ENCODE results near the gene VPS33A.
"Not testable (repeated sequence)": the region's sequence is repeated elsewhere in the genome, so short reads cannot be mapped to it uniquely, and the experiment has no call there.

Gene VPS33A

GRCh38 chr12:122266230-122266901 lies at the start of gene VPS33A:
VPS33A (minus strand) TSS chr12:122266494; CDS start chr12:122266408, 86 bp downstream.
- peak; percentile 94 to 96 for DNase-seq

DNA sequence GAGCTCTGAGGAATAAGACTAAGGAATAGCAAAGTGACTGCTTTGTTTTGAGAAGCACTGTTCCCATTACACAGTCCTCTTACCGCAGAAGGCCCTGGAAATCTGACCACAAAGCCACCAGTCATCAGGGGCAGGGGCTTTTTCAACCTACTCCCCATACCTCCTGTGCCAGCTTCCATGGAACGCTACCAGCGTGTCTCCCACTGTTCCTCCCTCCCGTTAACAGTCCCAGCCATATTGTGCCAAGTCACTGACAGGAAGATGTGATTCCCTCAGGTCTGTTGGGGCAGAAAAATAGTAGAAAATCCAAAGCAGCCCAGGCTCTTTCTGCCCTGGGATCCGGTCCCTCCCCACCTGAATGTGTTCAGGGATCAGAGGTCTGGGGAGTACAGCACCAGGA lies 46.6 kb upstream of the VPS33A start:
- DNase-seq = no peak

GRCh38 chr12:122311696-122312095 lies 45.4 kb upstream of the VPS33A start:
- DNase-seq = no peak

GRCh38 chr12:122310626-122311333 lies 44.5 kb upstream of the VPS33A start:
- no peak for DNase-seq

DNA sequence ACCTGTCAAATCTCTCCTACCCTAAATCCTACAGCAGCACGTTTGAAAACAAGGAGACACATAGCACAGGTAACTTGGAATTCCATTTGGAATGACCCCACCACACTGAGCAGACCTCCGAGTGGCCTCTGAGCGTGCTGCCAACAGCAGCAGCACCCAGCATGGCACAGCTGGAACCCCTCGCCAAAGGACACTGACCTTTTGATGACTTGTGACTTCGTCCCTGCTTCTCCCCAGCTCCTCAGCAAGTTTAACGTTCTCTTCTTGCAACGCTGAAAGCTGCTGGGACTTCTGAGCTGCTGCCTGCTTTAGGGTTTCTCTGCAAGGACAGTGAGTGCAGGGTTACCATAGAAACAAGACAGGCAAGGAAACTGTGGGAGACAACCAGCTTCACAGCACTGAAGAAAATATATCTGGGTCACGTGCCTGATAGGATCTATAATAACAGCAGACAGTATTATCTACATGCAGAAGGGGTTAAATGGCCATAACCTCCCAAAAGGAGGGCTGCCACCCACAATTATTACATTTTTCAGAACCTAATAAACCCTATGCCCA lies 43.3 kb upstream of the VPS33A start:
- DNase-seq = no peak

- DNase-seq = no peak
Observed at GRCh38 chr12:122308811-122309210, 42.5 kb upstream of the VPS33A start.

DNA sequence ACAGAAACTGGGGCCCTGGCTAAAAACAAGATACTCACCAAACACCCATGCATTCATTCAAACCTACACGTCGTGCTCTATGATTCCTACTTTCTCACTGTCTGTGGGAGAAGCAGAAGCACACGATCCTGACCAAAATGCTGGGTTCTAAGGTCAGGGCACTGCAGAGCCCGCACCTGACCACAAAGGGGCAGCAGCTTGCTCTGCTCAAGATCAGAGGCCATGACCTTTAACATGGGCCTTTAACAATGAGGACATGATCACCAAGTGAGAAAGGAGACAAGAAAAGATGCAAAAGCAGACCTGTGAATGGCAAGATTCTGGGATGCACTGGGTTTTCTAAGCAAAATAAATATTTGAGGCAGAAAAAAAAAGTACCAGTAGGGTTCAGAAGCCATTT lies 40.1 kb upstream of the VPS33A start:
- DNase-seq = no peak

GRCh38 chr12:122304924-122305323 lies 38.6 kb upstream of the VPS33A start:
- DNase-seq = no peak

- no peak for DNase-seq
Observed at GRCh38 chr12:122303068-122303467, 36.8 kb upstream of the VPS33A start.

DNA sequence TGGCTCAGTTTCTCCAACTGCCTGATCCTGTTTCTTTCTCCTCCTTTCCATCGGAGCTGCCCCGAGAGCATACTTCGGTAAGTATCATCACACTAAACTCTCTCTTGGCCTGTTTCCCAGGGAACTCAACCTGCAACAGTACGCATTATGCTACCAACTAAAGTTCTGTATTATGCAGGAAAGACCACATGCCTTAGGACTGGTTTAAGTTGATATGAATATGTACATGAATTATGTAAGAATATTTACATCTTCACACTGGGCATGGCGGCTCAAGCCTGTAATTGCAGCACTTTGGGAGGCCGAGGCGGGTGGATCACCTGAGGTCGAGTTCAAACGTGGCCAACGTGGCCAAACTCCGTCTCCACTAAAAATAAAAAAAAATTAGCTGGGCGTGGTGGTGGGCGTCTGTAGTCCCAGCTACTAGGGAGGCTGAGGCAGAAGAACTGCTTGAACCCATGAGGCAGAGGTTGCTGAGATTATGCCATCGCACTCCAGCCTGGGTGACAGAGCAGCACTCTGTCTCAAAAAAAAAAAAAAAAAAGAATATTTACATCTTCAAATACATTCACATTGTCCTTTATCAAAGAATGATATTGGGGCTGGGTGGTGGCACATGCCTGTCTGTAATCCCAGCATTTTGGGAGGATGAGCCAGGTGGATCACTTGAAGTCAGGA lies 31.9 kb upstream of the VPS33A start:
- no peak for DNase-seq

GRCh38 chr12:122297494-122297893 lies 31.2 kb upstream of the VPS33A start:
- no peak for DNase-seq

GRCh38 chr12:122295877-122296276 lies 29.6 kb upstream of the VPS33A start:
- DNase-seq = no peak

DNA sequence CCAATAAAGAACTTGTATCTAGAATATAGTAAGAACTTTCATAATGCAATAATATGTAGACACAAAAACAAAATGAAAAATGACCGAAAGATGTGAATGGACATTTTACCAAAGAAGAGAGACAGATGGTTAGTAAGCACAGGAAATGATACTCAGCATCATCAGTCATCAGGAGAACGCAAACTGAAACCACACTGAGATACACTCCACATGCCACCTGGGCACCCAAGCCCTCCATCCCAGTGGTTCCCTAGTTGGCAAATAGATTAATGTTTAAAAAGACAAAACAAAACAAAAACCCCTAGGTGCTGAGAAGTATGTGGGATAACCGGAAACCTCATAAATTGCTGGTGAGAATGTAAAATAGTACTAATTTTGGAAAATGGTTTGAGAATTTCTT lies 26.8 kb upstream of the VPS33A start:
- no peak for DNase-seq

- no peak for DNase-seq
Observed at GRCh38 chr12:122291431-122291830, 25.1 kb upstream of the VPS33A start.

DNA sequence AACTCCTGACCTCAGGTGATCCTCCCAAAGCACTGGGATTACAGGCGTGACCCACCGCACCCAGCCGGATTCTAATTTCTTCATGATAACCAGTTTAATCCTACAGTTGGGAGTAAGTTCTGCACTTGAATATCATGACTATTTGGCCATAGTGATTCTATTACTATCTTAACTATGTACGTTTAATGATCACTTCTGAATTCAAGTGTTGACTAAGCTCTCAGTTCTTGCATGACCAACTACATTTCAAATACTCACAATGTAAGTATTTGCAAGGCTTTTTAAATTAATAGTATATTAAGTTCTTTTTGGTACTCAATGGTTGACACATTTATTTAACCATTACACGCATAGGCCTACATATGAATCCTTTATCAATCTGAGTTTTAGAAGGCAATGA lies 17.4 kb upstream of the VPS33A start:
- DNase-seq = no peak

GRCh38 chr12:122282061-122282460 lies 15.8 kb upstream of the VPS33A start:
- DNase-seq = no peak

DNA sequence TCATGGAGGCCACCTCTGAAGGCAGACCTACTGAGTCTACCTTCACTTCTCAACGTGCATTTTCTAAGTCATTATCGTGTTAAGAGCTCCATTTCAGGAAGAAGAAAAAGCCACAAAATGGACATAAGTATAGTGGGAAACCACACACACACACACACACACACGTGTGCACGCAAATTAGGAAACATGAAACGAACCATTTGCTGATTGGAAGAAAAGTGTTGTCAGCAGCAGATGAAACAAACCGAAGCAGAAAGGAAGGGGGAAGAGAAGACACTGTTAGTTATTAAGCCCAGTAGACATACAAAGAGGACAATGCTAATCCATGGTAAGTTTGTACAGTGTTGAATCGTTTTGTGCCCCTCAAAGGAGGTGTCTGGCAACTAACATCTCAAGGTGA lies 9.9 kb upstream of the VPS33A start:
- no peak for DNase-seq

DNA sequence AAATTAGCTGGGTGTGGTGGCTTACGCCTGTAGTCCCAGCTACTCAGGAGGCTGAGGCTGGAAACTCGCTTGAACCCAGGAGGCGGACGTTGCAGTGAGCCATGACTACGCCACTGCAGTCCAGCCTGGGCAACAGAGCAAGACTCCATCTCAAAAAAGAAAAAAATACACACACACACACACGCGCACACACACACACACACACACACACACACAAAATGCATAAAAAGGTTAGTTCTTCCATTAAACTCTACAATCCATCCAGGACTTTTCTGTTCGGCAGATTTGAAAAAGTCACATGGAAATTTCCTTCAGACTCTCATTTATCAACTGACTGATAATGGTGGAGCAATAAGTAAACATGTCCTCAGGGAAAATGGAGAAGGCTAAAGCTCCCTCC lies 9.2 kb upstream of the VPS33A start:
- DNase-seq = no peak

- DNase-seq = no peak
Observed at GRCh38 chr12:122265886-122266229, 436 bp downstream of the VPS33A start.

DNA sequence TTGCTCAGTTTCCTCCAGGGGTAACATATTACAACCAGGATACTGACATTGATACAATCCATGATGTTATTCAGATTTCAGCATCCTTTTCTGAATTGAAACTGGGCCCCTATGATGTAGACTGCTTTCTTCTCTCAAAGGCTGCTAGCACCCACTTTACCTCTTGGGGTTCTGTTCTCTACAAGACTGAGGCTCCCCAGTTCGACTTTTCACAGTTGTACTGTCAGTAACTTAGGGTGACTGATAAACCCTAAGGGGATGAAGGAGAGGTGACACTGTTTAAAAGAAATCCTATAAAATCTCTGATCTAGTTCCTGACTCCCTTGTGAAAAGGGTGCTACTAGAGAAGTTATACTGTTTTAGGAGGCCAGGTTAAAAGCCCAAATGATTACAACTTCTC lies 818 bp downstream of the VPS33A start:
- no peak for DNase-seq

GRCh38 chr12:122260735-122261134 lies 5.6 kb downstream of the VPS33A start:
- DNase-seq = not testable (repeated sequence)

DNA sequence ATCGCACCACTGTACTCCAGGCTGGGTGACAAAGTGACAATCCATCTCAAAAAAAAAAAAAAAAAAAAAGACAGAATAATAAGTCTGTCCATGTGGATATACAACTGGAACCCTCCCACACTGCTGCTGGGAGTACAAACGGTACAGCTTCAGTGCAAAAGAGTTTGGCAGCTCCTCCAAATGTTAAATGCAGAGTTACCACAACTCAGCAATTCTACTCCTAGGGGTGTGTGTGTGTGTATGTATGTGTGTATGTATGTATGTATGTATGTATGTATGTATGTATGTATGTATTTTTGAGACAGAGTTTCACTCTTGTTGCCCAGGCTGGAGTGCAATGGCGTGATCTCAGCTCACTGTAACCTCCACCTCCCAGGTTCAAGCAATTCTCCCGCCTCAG lies 7.4 kb downstream of the VPS33A start:
- not testable (repeated sequence) for DNase-seq

DNA sequence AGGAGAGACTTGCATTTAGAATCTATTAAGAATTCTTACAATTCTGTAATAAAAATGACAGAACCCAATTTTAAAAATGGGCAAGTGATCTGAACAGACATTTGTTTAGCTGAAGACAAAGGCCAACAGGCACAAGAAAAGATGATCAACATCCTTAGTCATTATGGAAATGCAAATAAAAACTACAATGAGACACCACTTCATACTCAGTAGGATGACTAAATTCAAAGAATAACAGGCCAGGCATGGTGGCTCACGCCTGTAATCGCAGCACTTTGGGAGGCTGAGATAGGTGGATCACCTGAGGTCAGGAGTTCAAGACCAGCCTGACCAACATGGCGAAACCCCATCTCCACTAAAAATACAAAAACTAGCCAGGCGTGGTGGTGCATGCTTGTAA lies 7.8 kb downstream of the VPS33A start:
- not testable (repeated sequence) for DNase-seq

GRCh38 chr12:122250536-122250935 lies 15.8 kb downstream of the VPS33A start:
- DNase-seq = no peak

Measured in activated T-cell treated with anti-CD3 and anti-CD28 coated beads, Interleukin-2, amount 50 U/mL, for 48 hours (primary cell).